HepG2 (cell line): ENCODE data around the gene SLAMF9. TPM values are rescaled to one million over a fixed set of nuclear protein-coding genes. Genes with fewer than 3 reads are reported as not detected.

Experiments
- ATAC-seq: fragments of 200-7000 bp; cut with Tn5 transposase; 3 replicates; pipeline ENCODE4 v1.9.1; 2020; ENCODE audit warnings: mild to moderate bottlenecking, moderate library complexity
- BruUV-seq: library from RNA; stranded (reverse); fragments of 400-500 nt; replicated peaks from 2 replicates; lab custom pipeline; 2021; lab: Mats Ljungman, UMichigan
- CTCF ChIA-PET: fragments of 300-600 bp; formaldehyde crosslinking; extraction: SDS; loops from one replicate; lab custom pipeline; 2021; ENCODE audit warnings: low total read pairs, inconsistent platforms, low intra/inter-chr PET ratio; lab: Yijun Ruan, JAX
- POLR2A ChIA-PET: fragments of 350-600 bp; sonication (Branson Sonifier 250); formaldehyde crosslinking; loops from one replicate; lab custom pipeline; 2020; ENCODE audit warnings: antibody characterized with exemption, inconsistent platforms; lab: Yijun Ruan, JAX
- DNase-seq: peaks from one replicate; pipeline ENCODE4 v3.0.0-alpha.2; 2015; ENCODE audit warnings: low spot score
- FAIRE-seq: peaks from 3 replicates; lab custom pipeline; 2011; peaks lifted over from hg19 to GRCh38; lab: Jason Lieb, UNC
- H2AFZ ChIP-seq: one replicate; pipeline ENCODE4 v1.6.1; 2011; ENCODE audit warnings: low read length, inconsistent platforms
- H3K27ac ChIP-seq: fragments of 300-600 bp; 3 replicates; pipeline ENCODE4 v1.8.0; 2011; ENCODE audit warnings: mixed run types, mild to moderate bottlenecking, mixed read lengths, low read length, inconsistent platforms; ENCODE audit not compliant: insufficient read depth; ENCODE audit errors: extremely low read length
- H3K27me3 ChIP-seq, 2 experiments: fragments of 200-600 bp in 1 of 2; 2 replicates in 1 of 2; 3 replicates in 1 of 2; pipeline versions ENCODE4 v1.6.0 to v1.8.0; 2011; ENCODE audit warnings: low read length in 2 of 2, mild to moderate bottlenecking in 2 of 2, moderate library complexity in 2 of 2, inconsistent platforms in 1 of 2; ENCODE audit not compliant: insufficient read depth in 2 of 2, control insufficient read depth in 1 of 2
- H3K36me3 ChIP-seq, 2 experiments: fragments of 200-600 bp in 1 of 2; replicated peaks in 1 of 2; 2 replicates in 1 of 2; 3 replicates in 1 of 2; pipeline versions ENCODE4 v1.5.1 to v1.8.0; 2011; ENCODE audit warnings: low read length in 2 of 2, inconsistent platforms in 1 of 2; ENCODE audit not compliant: insufficient read depth in 2 of 2, control insufficient read depth in 1 of 2
- H3K4me1 ChIP-seq: 2 replicates; pipeline ENCODE4 v1.5.1; 2012; ENCODE audit warnings: low read length, inconsistent platforms; ENCODE audit not compliant: insufficient read depth
- H3K4me2 ChIP-seq: 2 replicates; pipeline ENCODE4 v1.6.0; 2011; ENCODE audit warnings: low read depth, low read length, inconsistent platforms
- H3K4me3 ChIP-seq, 3 experiments: fragments of 200-600 bp in 1 of 3; sonication (generic), shearing (Covaris generic) in 1 of 3; replicated peaks in 1 of 3; 2 replicates each; pipeline ENCODE4 v1.5.1; 2011 to 2016; ENCODE audit warnings: low read length in 3 of 3, inconsistent platforms in 2 of 3, low read depth in 2 of 3, mild to moderate bottlenecking in 2 of 3, control low read depth in 1 of 3, mixed read lengths in 1 of 3; ENCODE audit not compliant: insufficient read depth in 1 of 3
- H3K79me2 ChIP-seq: one replicate; pipeline ENCODE4 v1.6.1; 2011; ENCODE audit warnings: low read length, inconsistent platforms; ENCODE audit not compliant: insufficient read depth
- H3K9ac ChIP-seq: 2 replicates; pipeline ENCODE4 v1.6.0; 2011; ENCODE audit warnings: mild to moderate bottlenecking, low read depth, low read length, inconsistent platforms; ENCODE audit not compliant: insufficient read depth
- H3K9me3 ChIP-seq: 2 replicates; pipeline ENCODE4 v1.5.1; 2012; ENCODE audit warnings: mild to moderate bottlenecking, low read length
- H4K20me1 ChIP-seq: 2 replicates; pipeline ENCODE4 v1.6.0; 2011; ENCODE audit warnings: inconsistent platforms, mild to moderate bottlenecking, low read length, moderate library complexity; ENCODE audit not compliant: insufficient read depth
- BCLAF1 ChIP-seq: fragments of 450-650 bp; IDR thresholded peaks from 2 replicates; pipeline ENCODE4 v1.6.1; 2017; ENCODE audit warnings: mild to moderate bottlenecking
- HDAC1 ChIP-seq: sonication (generic); formaldehyde crosslinking; IDR thresholded peaks from 2 replicates; pipeline ENCODE4 v1.5.1; 2020; ENCODE audit warnings: mild to moderate bottlenecking, missing genetic modification reagents
- KLF12 ChIP-seq: sonication (generic); formaldehyde crosslinking; IDR thresholded peaks from 2 replicates; pipeline ENCODE4 v1.4.0; 2020; ENCODE audit warnings: missing genetic modification reagents, borderline replicate concordance
- SP4 ChIP-seq: sonication (generic); formaldehyde crosslinking; IDR thresholded peaks from 2 replicates; pipeline ENCODE4 v1.8.1; 2023; ENCODE audit warnings: mild to moderate bottlenecking, missing genetic modification reagents
- ZNF513 ChIP-seq: sonication (generic); formaldehyde crosslinking; conservative IDR thresholded peaks from 2 replicates; pipeline ENCODE4 v1.5.0; 2020; ENCODE audit warnings: missing genetic modification reagents
- WGBS: methylation state at CpG from one replicate; pipeline ENCODE4 v1.1.6; 2017; ENCODE audit warnings: low lambda C conversion rate; 5-methylcytosine and 5-hydroxymethylcytosine counted together
- in situ Hi-C: cut with HindIII; loops from 2 replicates; pipeline ENCODE4 v1.10.0; 2017; ENCODE audit warnings: low pct_unique_long_range_greater_than_20kb; ENCODE audit not compliant: extremely low pct_ligation_motif_present
- intact Hi-C: fragments of 100-400 bp; cut with micrococcal nuclease; formaldehyde crosslinking; loops from one replicate; pipeline ENCODE4 v1.10.0; 2022; ENCODE audit not compliant: unreplicated experiment
- polyA plus RNA-seq, 8 experiments: library from polyadenylated mRNA; depleted of rRNA in 3 of 8; stranded (reverse) in 7 of 8; unstranded in 1 of 8; fragments of >200 nt; fragmentation: Illumina TruSeq in 4 of 8; extraction: Trizol in 4 of 8; gene quantifications; 2 replicates each; pipeline versions ENCODE4 v1.2.1 to v1.2.3, GENCODE V29; 2011 to 2016; ENCODE audit warnings: low read depth in 4 of 8, missing spikeins in 1 of 8, mixed read lengths in 1 of 8; ENCODE audit not compliant: insufficient read depth in 1 of 8
- total RNA-seq, 5 experiments: library from RNA; depleted of rRNA; stranded (reverse); fragments of >200 nt; fragmentation: Illumina TruSeq; extraction: Trizol; gene quantifications; 2 replicates each; pipeline ENCODE4 v1.2.3, GENCODE V29; 2016; ENCODE audit warnings: low read depth in 1 of 5

SLAMF9 gene
- total and polyA plus RNA-seq, 2 of the 13 experiments (the other 11 are each of a cell fraction or from before 2014, with no cell fraction given): 0.82 TPM; not detected in 1

DNA sequence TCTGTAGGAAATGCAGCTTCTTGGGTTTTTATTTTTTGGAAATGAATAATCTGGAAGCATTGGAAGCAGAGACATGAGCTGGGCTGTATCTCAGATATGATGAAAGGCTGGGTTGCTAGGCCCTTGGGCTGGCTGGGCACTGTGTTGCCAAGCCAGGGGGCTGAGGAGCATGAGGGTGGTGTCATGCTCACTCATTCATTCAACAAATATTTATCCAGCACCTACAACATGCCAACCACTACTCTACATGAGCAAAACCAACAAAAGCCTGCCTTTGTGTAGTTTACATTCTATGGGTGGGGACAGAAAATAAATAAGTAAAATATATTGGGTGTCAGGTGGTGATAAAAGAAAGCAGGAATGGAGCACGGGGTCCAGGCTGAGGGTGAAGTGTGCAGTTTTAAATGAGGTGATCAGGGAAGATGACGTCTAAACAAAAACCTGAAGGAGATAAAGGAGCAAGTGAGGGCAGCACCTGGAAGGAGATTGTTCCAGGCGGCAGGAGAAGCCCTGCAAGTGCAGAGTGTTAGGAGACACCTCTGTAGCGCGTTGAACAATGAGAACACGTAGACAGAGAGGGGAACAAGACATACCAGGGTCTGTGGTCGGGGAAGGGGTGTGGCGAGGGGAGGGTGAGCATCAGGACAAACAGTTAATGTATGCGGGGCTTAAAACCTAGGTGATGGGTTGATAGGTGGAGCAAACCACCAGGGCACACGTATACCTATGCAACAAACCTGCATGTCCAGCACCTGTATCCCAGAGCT lies 39.6 kb downstream of the SLAMF9 start:
- H2AFZ ChIP-seq: no peak overlapping the region
- no peak overlapping the region for H3K27ac ChIP-seq
- FAIRE-seq (no peak), DNase-seq (no peak), ATAC-seq (no peak)
- no peak overlapping the region for H3K9ac ChIP-seq
- WGBS: 48% methylated on average over 10 of the region's 10 CpGs
- in situ Hi-C loops (no loop called here), intact Hi-C loops (no loop called here)
- BruUV-seq: no TSS peak
- H3K36me3 ChIP-seq: no peaks in the 10 kb centered on the region
- no peaks in the 10 kb centered on the region for H3K9me3 ChIP-seq
- no peaks in the 10 kb centered on the region for H4K20me1 ChIP-seq
- no peaks in the 10 kb centered on the region; a peak in 1 of 5 replicates for H3K27me3 ChIP-seq
- CTCF ChIA-PET: no interaction called here
- TF ChIP-seq SP4 (CRISPR knock-in tag) (no peak), ZNF513 (CRISPR knock-in tag) (no peak), KLF12 (CRISPR knock-in tag) (no peak), BCLAF1 (no peak), HDAC1 (CRISPR knock-in tag) (no peak)
- H3K4me2 ChIP-seq: no peak overlapping the region
- no peak overlapping the region for H3K4me3 ChIP-seq
- H3K4me1 ChIP-seq: peaks cover 13% of the 10 kb centered on the region
- H3K79me2 ChIP-seq: no peaks in the 10 kb centered on the region
- POLR2A ChIA-PET: interaction anchor here (1.8 kb wide), 1 partner anchor 9 kb away, joined by 4 read pairs; no protein-coding TSS in a partner anchor
